ENCODE results near the gene CEP162.
A peak's percentile ranks its signal among the peaks of the same experiment; 100 is the strongest.
"Not testable (repeated sequence)": the region's sequence is repeated elsewhere in the genome, so short reads cannot be mapped to it uniquely, and the experiment has no call there.

The CEP162 gene

GRCh38 chr6:84172080-84172479 lies 55.4 kb downstream of the CEP162 start:
- no peak overlapping the region for H3K4me3 ChIP-seq (ENCODE audit: low read length)

GRCh38 chr6:84167457-84167856 lies 60.0 kb downstream of the CEP162 start:
- no peak for DNase-seq (ENCODE audit: low read depth, low spot score)
- H3K4me3 ChIP-seq (ENCODE audit: low read length), result no peak overlapping the region

More at GRCh38 chr6:84172080-84172479, 55.4 kb downstream of the CEP162 start:
- no peak for DNase-seq (ENCODE audit: low read depth, low spot score)

GRCh38 chr6:84166395-84166794 lies 61.0 kb downstream of the CEP162 start:
- DNase-seq (ENCODE audit: low read depth, low spot score), result no peak
- H3K4me3 ChIP-seq (ENCODE audit: low read length), result no peak overlapping the region

GRCh38 chr6:84164328-84164727 lies 63.1 kb downstream of the CEP162 start:
- DNase-seq (ENCODE audit: low read depth, low spot score); H3K4me3 ChIP-seq (ENCODE audit: low read length): not testable (repeated sequence)

- no peak overlapping the region for H3K4me3 ChIP-seq (ENCODE audit: low read length)
- DNase-seq (ENCODE audit: low read depth, low spot score), result no peak
Measured at GRCh38 chr6:84161190-84161589, 66.3 kb downstream of the CEP162 start.

GRCh38 chr6:84156306-84156705 lies 71.1 kb downstream of the CEP162 start:
- H3K4me3 ChIP-seq (ENCODE audit: low read length), result no peak overlapping the region
- DNase-seq (ENCODE audit: low read depth, low spot score), result no peak

- DNase-seq (ENCODE audit: low read depth, low spot score), result no peak
Measured at GRCh38 chr6:84151669-84152068, 75.8 kb downstream of the CEP162 start.

GRCh38 chr6:84150705-84151104 lies 76.7 kb downstream of the CEP162 start:
- H3K4me3 ChIP-seq (ENCODE audit: low read length), result no peak overlapping the region
- no peak for DNase-seq (ENCODE audit: low read depth, low spot score)

More at GRCh38 chr6:84151669-84152068, 75.8 kb downstream of the CEP162 start:
- H3K4me3 ChIP-seq (ENCODE audit: low read length), result no peak overlapping the region

- no peak for DNase-seq (ENCODE audit: low read depth, low spot score)
- no peak overlapping the region for H3K4me3 ChIP-seq (ENCODE audit: low read length)
Measured at GRCh38 chr6:84141521-84141920, 85.9 kb downstream of the CEP162 start.

GRCh38 chr6:84139311-84139710 lies 88.1 kb downstream of the CEP162 start:
- no peak for DNase-seq (ENCODE audit: low read depth, low spot score)
- no peak overlapping the region for H3K4me3 ChIP-seq (ENCODE audit: low read length)

- DNase-seq (ENCODE audit: low read depth, low spot score), result no peak
- H3K4me3 ChIP-seq (ENCODE audit: low read length), result no peak overlapping the region
Measured at GRCh38 chr6:84137989-84138575, 89.4 kb downstream of the CEP162 start.

GRCh38 chr6:84137051-84137375 lies 90.4 kb downstream of the CEP162 start:
- no peak overlapping the region for H3K4me3 ChIP-seq (ENCODE audit: low read length)
- no peak for DNase-seq (ENCODE audit: low read depth, low spot score)

GRCh38 chr6:84136364-84137050 lies 90.9 kb downstream of the CEP162 start:
- no peak for DNase-seq (ENCODE audit: low read depth, low spot score)
- H3K4me3 ChIP-seq (ENCODE audit: low read length), result no peak overlapping the region

GRCh38 chr6:84135291-84135690 lies 92.2 kb downstream of the CEP162 start:
- DNase-seq (ENCODE audit: low read depth, low spot score), result no peak
- no peak overlapping the region for H3K4me3 ChIP-seq (ENCODE audit: low read length)

GRCh38 chr6:84133385-84133784 lies 94.1 kb downstream of the CEP162 start:
- peak; percentile 10 for DNase-seq (ENCODE audit: low read depth, low spot score)
- not testable (repeated sequence) for H3K4me3 ChIP-seq (ENCODE audit: low read length)

GRCh38 chr6:84129588-84129987 lies 97.9 kb downstream of the CEP162 start:
- not testable (repeated sequence) for DNase-seq (ENCODE audit: low read depth, low spot score); H3K4me3 ChIP-seq (ENCODE audit: low read length)

GRCh38 chr6:84123186-84123585 lies 104.3 kb downstream of the CEP162 start:
- no peak for DNase-seq (ENCODE audit: low read depth, low spot score)
- H3K4me3 ChIP-seq (ENCODE audit: low read length), result no peak overlapping the region

- no peak for DNase-seq (ENCODE audit: low read depth, low spot score)
- H3K4me3 ChIP-seq (ENCODE audit: low read length), result no peak overlapping the region
Measured at GRCh38 chr6:84119277-84119676, 108.2 kb downstream of the CEP162 start.

- no peak overlapping the region for H3K4me3 ChIP-seq (ENCODE audit: low read length)
- DNase-seq (ENCODE audit: low read depth, low spot score), result no peak
Measured at GRCh38 chr6:84118191-84118590, 109.3 kb downstream of the CEP162 start.

GRCh38 chr6:84114933-84115594 lies 112.4 kb downstream of the CEP162 start:
- not testable (repeated sequence) for H3K4me3 ChIP-seq (ENCODE audit: low read length); DNase-seq (ENCODE audit: low read depth, low spot score)
